ENCODE data around the gene CLASP2.

- TF ChIP-seq POLR2AphosphoS5 (IDR thresholded peaks at IDR 0.05) (no peak), CTCF (IDR thresholded peaks at IDR 0.05) (no peak), EP300 (IDR thresholded peaks at IDR 0.05) (no peak), POLR2A (IDR thresholded peaks at IDR 0.05; ENCODE audit: low read depth) (no peak)
Observed at GRCh38 chr3:33699275-33699674, 18.8 kb downstream of the CLASP2 start.

All from esophagus muscularis mucosa (tissue), 4 donors.